MG63 (cell line): ENCODE results near the gene RPL34. TPM values are rescaled to one million over a fixed set of nuclear protein-coding genes. Genes with fewer than 3 reads are reported as not detected.

ENCODE experiments used
- DNase-seq: peaks from one replicate; pipeline ENCODE4 v3.0.0-alpha.2; 2020
- H3K27me3 ChIP-seq: fragments of 250-450 bp; sonication (Bioruptor Pico); 2 replicates; pipeline ENCODE4 v1.5.1; 2020; ENCODE audit warnings: mild to moderate bottlenecking, moderate library complexity
- H3K36me3 ChIP-seq: fragments of 250-450 bp; sonication (Bioruptor Pico); 2 replicates; pipeline ENCODE4 v1.5.1; 2020; ENCODE audit warnings: mild to moderate bottlenecking, moderate library complexity
- H3K4me3 ChIP-seq: fragments of 250-450 bp; sonication (Bioruptor Pico); 2 replicates; pipeline ENCODE4 v1.5.1; 2020; ENCODE audit warnings: mild to moderate bottlenecking, moderate library complexity
- H3K9me3 ChIP-seq: fragments of 250-450 bp; sonication (Bioruptor Pico); 2 replicates; pipeline ENCODE4 v1.5.1; 2020; ENCODE audit warnings: mild to moderate bottlenecking, moderate library complexity
- total RNA-seq: library from RNA; depleted of rRNA; stranded (reverse); fragments of >200 nt; shearing (Covaris generic); gene quantifications from 2 replicates; pipeline ENCODE4 v1.2.3, GENCODE V29; 2014; ENCODE audit warnings: low replicate concordance; rRNA removed

The RPL34 gene
- total RNA-seq, 1 experiment from 2014 or later: 851 TPM

DNA sequence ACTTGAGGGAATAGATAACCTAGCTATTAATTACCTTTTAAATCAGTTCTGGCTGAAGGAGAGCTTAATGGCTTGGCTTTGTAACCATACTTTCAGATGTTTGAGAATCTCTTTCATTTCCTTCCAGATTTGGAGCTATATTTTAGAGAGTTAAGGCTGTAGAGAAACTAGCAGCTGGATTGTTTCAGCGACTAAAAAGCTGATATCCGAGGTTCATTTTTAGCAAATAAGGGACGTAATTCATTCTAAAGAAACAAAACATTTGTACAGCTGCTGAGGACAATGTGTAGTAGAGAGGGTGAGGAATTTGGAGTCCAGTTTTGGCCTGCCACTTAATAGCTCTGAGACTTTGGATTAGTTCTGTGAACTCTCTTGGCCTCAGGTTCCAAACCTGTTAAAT is 42.3 kb downstream of the RPL34 start:
- Histone ChIP-seq H3K27me3 (no peaks in the 10 kb centered on the region), H3K4me3 (no peak overlapping the region), H3K9me3 (no peaks in the 10 kb centered on the region), H3K36me3 (peaks cover 19% of the 10 kb centered on the region)
- DNase-seq: no peak

- H3K9me3 ChIP-seq: no peaks in the 10 kb centered on the region
- no peak overlapping the region for H3K4me3 ChIP-seq
- H3K36me3 ChIP-seq: no peaks in the 10 kb centered on the region
- no peak for DNase-seq
- H3K27me3 ChIP-seq: no peaks in the 10 kb centered on the region
Measured at GRCh38 chr4:108674356-108674977, 54.1 kb downstream of the RPL34 start.

Other genes starting within 250 kb of the RPL34 start
- 77.7 and 1,094 TPM in 2 replicates for gene OSTC, start 30.0 kb downstream of the RPL34 start, total RNA-seq
- not detected in 2 replicates for gene ETNPPL, start 142.5 kb downstream of the RPL34 start, total RNA-seq